Suprapubic skin (tissue), 4 donors: Measurements from ENCODE around the gene HOXB9. TPM values are rescaled to one million over a fixed set of nuclear protein-coding genes. Genes with fewer than 3 reads are reported as not detected.
A peak's percentile ranks its signal among the peaks of the same experiment; 100 is the strongest.

Source experiments
- DNase-seq, 2 donors: peaks; one replicate each; pipeline ENCODE4 v3.0.0-alpha.2; 2019; ENCODE audit warnings: low spot score in 2 of 2
- H3K27ac ChIP-seq: fragments of 200-600 bp; sonication (generic); one replicate; pipeline ENCODE4 v1.5.1; 2019
- H3K27me3 ChIP-seq: fragments of 200-600 bp; sonication (generic); one replicate; pipeline ENCODE4 v1.5.1; 2019
- H3K36me3 ChIP-seq: fragments of 200-600 bp; sonication (generic); one replicate; pipeline ENCODE4 v1.5.1; 2019
- H3K4me1 ChIP-seq: fragments of 200-600 bp; sonication (generic); one replicate; pipeline ENCODE4 v1.5.1; 2019
- H3K4me3 ChIP-seq: fragments of 200-600 bp; sonication (generic); one replicate; pipeline ENCODE4 v1.5.1; 2019; ENCODE audit warnings: mild to moderate bottlenecking
- H3K9me3 ChIP-seq: fragments of 200-600 bp; sonication (generic); one replicate; pipeline ENCODE4 v1.5.1; 2019
- EP300 ChIP-seq: sonication (generic); formaldehyde crosslinking; IDR thresholded peaks from one replicate; pipeline ENCODE4 v1.6.1; 2017; ENCODE audit warnings: antibody characterized with exemption
- POLR2A ChIP-seq, 2 donors: fragments of 450-650 bp; IDR thresholded peaks; one replicate each; pipeline ENCODE4 v1.6.1; 2017; ENCODE audit warnings: antibody characterized with exemption in 2 of 2, mild to moderate bottlenecking in 2 of 2, moderate library complexity in 2 of 2
- POLR2AphosphoS5 ChIP-seq, 3 donors: sonication (generic); formaldehyde crosslinking; IDR thresholded peaks; one replicate each; pipeline ENCODE4 v1.6.1; 2017; ENCODE audit warnings: antibody characterized with exemption in 3 of 3
- WGBS: methylation state at CpG from one replicate; pipeline ENCODE4 v1.1.5; 2018; 5-methylcytosine and 5-hydroxymethylcytosine counted together
- total RNA-seq, 4 donors: library from RNA; depleted of rRNA; stranded (reverse); fragments of >200 nt; gene quantifications; one replicate each; pipeline ENCODE4 v1.1.0, GENCODE V29; 2016
- TF ChIP-seq, protein P1 (sequence below), 2 donors: fragments of 200-600 bp in 1 of 2; fragments of 450-650 bp in 1 of 2; sonication (generic) in 1 of 2; IDR thresholded peaks; one replicate each; pipeline ENCODE4 v1.5.1; 2016 to 2019; ENCODE audit warnings: antibody characterized with exemption in 2 of 2, mild to moderate bottlenecking in 1 of 2, moderate library complexity in 1 of 2

HOXB9 gene
- total RNA-seq, 4 donors from 2014 or later: 0.23 to 0.42 TPM; not detected in 2

DNA sequence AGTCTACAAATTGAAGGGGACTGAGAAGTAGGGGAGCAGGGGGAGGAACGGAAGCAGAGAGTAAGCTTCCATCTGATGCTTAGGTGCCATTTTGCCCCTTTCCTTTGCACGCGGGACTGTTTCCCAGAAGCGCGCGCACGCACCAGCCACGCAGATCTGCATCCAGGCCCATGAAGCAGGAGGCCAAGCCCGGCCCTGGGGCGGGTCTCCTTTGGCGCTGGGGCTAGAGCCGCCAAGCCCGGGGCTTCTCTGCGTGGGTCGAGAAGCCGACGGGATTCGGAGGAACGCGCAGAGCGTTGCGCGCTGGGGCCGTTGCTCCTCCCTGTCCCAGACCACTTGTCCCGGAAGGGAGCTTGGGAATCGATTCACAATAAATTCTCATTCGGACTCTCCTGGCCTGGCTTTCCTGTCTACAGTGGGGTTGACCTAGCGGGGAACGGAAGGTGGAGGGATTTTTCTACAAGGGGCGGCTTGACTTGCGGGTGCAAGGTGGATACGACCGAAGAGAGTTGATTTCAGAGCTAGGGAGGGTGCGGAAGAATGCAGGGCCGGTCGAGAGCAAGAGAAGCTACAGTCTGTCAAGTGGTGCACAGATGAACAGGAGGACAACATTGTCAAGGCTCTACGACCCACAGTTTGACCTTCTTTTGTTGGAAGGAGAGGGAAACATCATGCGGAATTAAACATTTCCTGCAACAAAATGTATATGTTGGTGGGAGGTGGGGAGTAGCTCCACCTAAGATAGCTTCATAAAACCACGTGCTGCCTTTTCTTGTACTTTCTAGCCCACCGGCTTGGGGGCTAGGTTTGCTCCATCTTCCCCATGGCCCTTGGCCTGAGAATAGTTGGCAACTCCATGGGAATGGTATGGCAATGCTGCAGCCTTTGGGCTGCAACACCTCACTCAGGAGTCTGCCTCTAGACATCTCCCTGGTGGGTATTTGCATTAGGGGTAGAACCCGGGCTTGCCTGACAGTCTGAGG, 4.5 kb downstream of the HOXB9 start:
- peaks cover 100% of the 10 kb centered on the region for H3K27me3 ChIP-seq
- TF ChIP-seq POLR2AphosphoS5 (IDR thresholded peaks at IDR 0.05) (no peak), EP300 (no peak), POLR2A (IDR thresholded peaks at IDR 0.05) (no peak)
- TF ChIP-seq, protein P1, sequence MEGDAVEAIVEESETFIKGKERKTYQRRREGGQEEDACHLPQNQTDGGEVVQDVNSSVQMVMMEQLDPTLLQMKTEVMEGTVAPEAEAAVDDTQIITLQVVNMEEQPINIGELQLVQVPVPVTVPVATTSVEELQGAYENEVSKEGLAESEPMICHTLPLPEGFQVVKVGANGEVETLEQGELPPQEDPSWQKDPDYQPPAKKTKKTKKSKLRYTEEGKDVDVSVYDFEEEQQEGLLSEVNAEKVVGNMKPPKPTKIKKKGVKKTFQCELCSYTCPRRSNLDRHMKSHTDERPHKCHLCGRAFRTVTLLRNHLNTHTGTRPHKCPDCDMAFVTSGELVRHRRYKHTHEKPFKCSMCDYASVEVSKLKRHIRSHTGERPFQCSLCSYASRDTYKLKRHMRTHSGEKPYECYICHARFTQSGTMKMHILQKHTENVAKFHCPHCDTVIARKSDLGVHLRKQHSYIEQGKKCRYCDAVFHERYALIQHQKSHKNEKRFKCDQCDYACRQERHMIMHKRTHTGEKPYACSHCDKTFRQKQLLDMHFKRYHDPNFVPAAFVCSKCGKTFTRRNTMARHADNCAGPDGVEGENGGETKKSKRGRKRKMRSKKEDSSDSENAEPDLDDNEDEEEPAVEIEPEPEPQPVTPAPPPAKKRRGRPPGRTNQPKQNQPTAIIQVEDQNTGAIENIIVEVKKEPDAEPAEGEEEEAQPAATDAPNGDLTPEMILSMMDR (IDR thresholded peaks at IDR 0.05): no peak
- no peak overlapping the region for H3K27ac ChIP-seq
- H3K4me1 ChIP-seq: peaks cover 39% of the 10 kb centered on the region
- no peak overlapping the region for H3K4me3 ChIP-seq
- no peak for DNase-seq
- H3K9me3 ChIP-seq: no peaks in the 10 kb centered on the region
- 62% methylated on average over 40 of the region's 41 CpGs for WGBS
- no peaks in the 10 kb centered on the region for H3K36me3 ChIP-seq

DNA sequence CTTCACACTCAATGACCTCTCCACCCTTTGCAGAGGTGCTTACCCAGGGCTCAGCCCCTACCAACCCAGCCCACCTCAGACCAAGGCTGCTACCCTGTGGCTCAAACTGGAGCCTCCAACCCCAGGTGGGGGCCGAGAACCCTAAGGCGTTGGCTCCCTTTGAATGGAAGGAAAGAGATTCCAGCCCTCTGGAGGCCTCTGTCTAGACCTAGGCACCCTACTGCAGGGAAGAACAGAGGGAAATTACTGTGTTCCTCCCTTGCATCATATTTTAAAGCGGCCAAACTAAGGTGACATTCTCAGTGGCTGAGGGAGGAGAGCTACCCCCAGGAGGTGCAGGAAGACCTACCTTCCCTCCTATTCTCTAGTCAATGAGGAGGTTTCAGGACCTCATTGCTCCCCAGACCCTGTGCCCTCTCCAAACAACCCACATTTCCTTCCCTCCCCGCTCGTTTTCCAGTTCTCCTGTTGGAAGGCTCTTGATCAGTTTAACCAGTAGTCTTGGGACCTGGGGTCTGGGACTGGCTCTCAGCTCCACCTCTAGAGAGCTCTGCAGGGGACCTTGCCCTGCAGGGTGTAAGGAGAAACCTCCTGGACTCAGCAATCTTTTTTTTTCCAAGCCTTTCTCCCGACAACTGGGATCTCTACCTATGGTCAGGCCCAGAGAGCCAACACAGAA, 5.6 kb downstream of the HOXB9 start:
- DNase-seq: no peak
- H3K36me3 ChIP-seq: no peaks in the 10 kb centered on the region
- no peaks in the 10 kb centered on the region for H3K9me3 ChIP-seq
- no peak overlapping the region for H3K27ac ChIP-seq
- H3K4me3 ChIP-seq: no peak overlapping the region
- TF ChIP-seq, protein P1 (IDR thresholded peaks at IDR 0.05): no peak
- TF ChIP-seq POLR2A (IDR thresholded peaks at IDR 0.05): no peak
- TF ChIP-seq EP300: no peak
- no peak for TF ChIP-seq POLR2AphosphoS5 (IDR thresholded peaks at IDR 0.05)
- peaks cover 100% of the 10 kb centered on the region for H3K27me3 ChIP-seq
- 72% methylated on average over 6 of the region's 6 CpGs for WGBS
- peaks cover 28% of the 10 kb centered on the region for H3K4me1 ChIP-seq

GRCh38 chr17:48619826-48620449, 6.2 kb downstream of the HOXB9 start:
- no peak for DNase-seq
- WGBS: 67% methylated on average over 31 of the region's 32 CpGs
- peaks cover 100% of the 10 kb centered on the region for H3K27me3 ChIP-seq
- H3K4me1 ChIP-seq: peaks cover 26% of the 10 kb centered on the region
- H3K36me3 ChIP-seq: no peaks in the 10 kb centered on the region
- no peak overlapping the region for H3K27ac ChIP-seq
- no peak for TF ChIP-seq POLR2AphosphoS5 (IDR thresholded peaks at IDR 0.05)
- TF ChIP-seq, protein P1 (IDR thresholded peaks at IDR 0.05): no peak
- TF ChIP-seq POLR2A (IDR thresholded peaks at IDR 0.05): no peak
- TF ChIP-seq EP300: no peak
- H3K9me3 ChIP-seq: no peaks in the 10 kb centered on the region
- no peak overlapping the region for H3K4me3 ChIP-seq

DNA sequence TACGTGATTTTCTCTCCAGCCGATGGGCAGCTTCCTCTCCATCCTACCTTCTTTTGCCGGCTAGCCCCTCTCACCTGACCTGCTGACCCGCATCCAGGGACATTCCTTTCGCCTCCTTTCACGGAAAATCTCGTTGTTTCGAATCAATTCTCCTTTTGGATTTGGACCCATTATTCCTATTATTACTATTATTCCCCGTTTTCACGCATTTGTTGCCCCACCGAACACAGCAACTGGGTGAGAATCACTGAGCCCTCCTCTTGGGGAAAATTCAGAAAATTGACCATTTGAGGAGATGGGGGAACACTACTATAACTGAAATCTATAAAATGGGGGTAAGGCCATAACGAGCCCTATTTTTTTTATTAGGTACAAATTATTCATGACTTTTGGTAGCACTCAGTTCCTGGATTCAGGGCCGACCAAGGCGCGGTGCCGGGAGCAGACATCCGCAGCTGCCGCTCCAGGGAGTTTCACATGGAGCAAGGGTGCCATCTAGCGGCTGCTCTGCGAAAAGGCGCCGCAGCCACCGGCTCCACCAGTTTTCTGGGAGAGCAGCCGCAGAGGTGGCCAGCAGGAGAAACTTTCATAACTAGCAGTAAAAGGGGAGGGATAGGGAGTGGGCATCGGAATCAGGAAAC, 7.8 kb downstream of the HOXB9 start:
- Histone ChIP-seq H3K4me1 (peaks cover 38% of the 10 kb centered on the region), H3K9me3 (no peaks in the 10 kb centered on the region), H3K36me3 (no peaks in the 10 kb centered on the region), H3K27ac (no peak overlapping the region), H3K4me3 (peak overlapping the region; percentile 4), H3K27me3 (peaks cover 100% of the 10 kb centered on the region)
- peak; percentile 93 to 95 for DNase-seq
- TF ChIP-seq, protein P1 (IDR thresholded peaks at IDR 0.05): peak; percentile 96 to 99
- TF ChIP-seq EP300 (no peak), POLR2A (IDR thresholded peaks at IDR 0.05) (no peak), POLR2AphosphoS5 (IDR thresholded peaks at IDR 0.05) (no peak)
- WGBS: 10% methylated on average over 25 of the region's 25 CpGs
